ENCODE results near the gene FRMPD2.

The FRMPD2 gene

GRCh38 chr10:48251152-48251524, 23.4 kb downstream of the FRMPD2 start:
- no peak for TF ChIP-seq SIN3A (IDR thresholded peaks at IDR 0.05; ENCODE audit: borderline replicate concordance, insufficient read depth, low read length)

- TF ChIP-seq, protein P1, sequence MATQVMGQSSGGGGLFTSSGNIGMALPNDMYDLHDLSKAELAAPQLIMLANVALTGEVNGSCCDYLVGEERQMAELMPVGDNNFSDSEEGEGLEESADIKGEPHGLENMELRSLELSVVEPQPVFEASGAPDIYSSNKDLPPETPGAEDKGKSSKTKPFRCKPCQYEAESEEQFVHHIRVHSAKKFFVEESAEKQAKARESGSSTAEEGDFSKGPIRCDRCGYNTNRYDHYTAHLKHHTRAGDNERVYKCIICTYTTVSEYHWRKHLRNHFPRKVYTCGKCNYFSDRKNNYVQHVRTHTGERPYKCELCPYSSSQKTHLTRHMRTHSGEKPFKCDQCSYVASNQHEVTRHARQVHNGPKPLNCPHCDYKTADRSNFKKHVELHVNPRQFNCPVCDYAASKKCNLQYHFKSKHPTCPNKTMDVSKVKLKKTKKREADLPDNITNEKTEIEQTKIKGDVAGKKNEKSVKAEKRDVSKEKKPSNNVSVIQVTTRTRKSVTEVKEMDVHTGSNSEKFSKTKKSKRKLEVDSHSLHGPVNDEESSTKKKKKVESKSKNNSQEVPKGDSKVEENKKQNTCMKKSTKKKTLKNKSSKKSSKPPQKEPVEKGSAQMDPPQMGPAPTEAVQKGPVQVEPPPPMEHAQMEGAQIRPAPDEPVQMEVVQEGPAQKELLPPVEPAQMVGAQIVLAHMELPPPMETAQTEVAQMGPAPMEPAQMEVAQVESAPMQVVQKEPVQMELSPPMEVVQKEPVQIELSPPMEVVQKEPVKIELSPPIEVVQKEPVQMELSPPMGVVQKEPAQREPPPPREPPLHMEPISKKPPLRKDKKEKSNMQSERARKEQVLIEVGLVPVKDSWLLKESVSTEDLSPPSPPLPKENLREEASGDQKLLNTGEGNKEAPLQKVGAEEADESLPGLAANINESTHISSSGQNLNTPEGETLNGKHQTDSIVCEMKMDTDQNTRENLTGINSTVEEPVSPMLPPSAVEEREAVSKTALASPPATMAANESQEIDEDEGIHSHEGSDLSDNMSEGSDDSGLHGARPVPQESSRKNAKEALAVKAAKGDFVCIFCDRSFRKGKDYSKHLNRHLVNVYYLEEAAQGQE (IDR thresholded peaks at IDR 0.05; ENCODE audit: insufficient read depth in 1 of 2, low read depth in 2 of 2, low read length in 2 of 2): no peak
- no peak for TF ChIP-seq SIN3A (IDR thresholded peaks at IDR 0.05; ENCODE audit: borderline replicate concordance, insufficient read depth, low read length)
- no peak for TF ChIP-seq TAF1 (IDR thresholded peaks at IDR 0.05; ENCODE audit: borderline replicate concordance, insufficient read depth, low read length)
- no peak for TF ChIP-seq POLR2AphosphoS5 (IDR thresholded peaks at IDR 0.05; ENCODE audit: low read depth, low read length)
- TF ChIP-seq FOXP2 (optimal IDR thresholded peaks at IDR 0.05; ENCODE audit: borderline replicate concordance, extremely low read depth, extremely low read length, insufficient read depth): no peak
These were observed 24.6 kb downstream of the FRMPD2 start for GRCh38 chr10:48249763-48250351.

- TF ChIP-seq SIN3A (IDR thresholded peaks at IDR 0.05; ENCODE audit: borderline replicate concordance, insufficient read depth, low read length) (no peak), FOXP2 (optimal IDR thresholded peaks at IDR 0.05; ENCODE audit: borderline replicate concordance, extremely low read depth, extremely low read length, insufficient read depth) (no peak), POLR2AphosphoS5 (IDR thresholded peaks at IDR 0.05; ENCODE audit: low read depth, low read length) (no peak), TAF1 (IDR thresholded peaks at IDR 0.05; ENCODE audit: borderline replicate concordance, insufficient read depth, low read length) (no peak)
- TF ChIP-seq, protein P1 (IDR thresholded peaks at IDR 0.05; ENCODE audit: insufficient read depth in 1 of 2, low read depth in 2 of 2, low read length in 2 of 2): no peak
These were observed 25.3 kb downstream of the FRMPD2 start for GRCh38 chr10:48249004-48249762.

- no peak for TF ChIP-seq POLR2AphosphoS5 (IDR thresholded peaks at IDR 0.05; ENCODE audit: low read depth, low read length)
- TF ChIP-seq TAF1 (IDR thresholded peaks at IDR 0.05; ENCODE audit: borderline replicate concordance, insufficient read depth, low read length): no peak
- TF ChIP-seq, protein P1 (IDR thresholded peaks at IDR 0.05; ENCODE audit: insufficient read depth in 1 of 2, low read depth in 2 of 2, low read length in 2 of 2): no peak
- TF ChIP-seq SIN3A (IDR thresholded peaks at IDR 0.05; ENCODE audit: borderline replicate concordance, insufficient read depth, low read length): no peak
- no peak for TF ChIP-seq FOXP2 (optimal IDR thresholded peaks at IDR 0.05; ENCODE audit: borderline replicate concordance, extremely low read depth, extremely low read length, insufficient read depth)
These were observed 26.0 kb downstream of the FRMPD2 start for GRCh38 chr10:48248462-48248861.

DNA sequence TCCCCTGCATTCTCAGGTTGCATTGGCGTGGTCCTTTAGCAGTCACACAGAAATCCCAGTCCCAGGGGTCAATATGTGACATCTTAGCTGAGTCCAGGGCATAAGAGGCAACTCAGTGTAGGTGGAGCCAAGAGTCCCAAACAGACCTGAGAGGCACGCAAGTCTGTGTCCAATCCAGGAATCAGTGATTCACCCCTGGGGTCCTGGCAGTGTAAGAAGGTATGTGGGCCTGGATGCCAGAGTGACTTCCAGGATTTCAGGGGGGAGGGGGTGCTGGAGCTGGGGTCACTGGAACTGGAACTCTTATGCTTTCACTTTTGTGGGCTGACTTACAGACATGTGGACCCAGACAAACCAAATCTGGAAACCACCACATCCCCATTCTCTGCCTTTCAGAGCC, 26.8 kb downstream of the FRMPD2 start:
- TF ChIP-seq FOXP2 (optimal IDR thresholded peaks at IDR 0.05; ENCODE audit: borderline replicate concordance, extremely low read depth, extremely low read length, insufficient read depth): no peak
- no peak for TF ChIP-seq TAF1 (IDR thresholded peaks at IDR 0.05; ENCODE audit: borderline replicate concordance, insufficient read depth, low read length)
- TF ChIP-seq, protein P1 (IDR thresholded peaks at IDR 0.05; ENCODE audit: insufficient read depth in 1 of 2, low read depth in 2 of 2, low read length in 2 of 2): no peak
- no peak for TF ChIP-seq SIN3A (IDR thresholded peaks at IDR 0.05; ENCODE audit: borderline replicate concordance, insufficient read depth, low read length)

All from PFSK-1 (cell line).